ENCODE results near the gene GJA1.

DNA sequence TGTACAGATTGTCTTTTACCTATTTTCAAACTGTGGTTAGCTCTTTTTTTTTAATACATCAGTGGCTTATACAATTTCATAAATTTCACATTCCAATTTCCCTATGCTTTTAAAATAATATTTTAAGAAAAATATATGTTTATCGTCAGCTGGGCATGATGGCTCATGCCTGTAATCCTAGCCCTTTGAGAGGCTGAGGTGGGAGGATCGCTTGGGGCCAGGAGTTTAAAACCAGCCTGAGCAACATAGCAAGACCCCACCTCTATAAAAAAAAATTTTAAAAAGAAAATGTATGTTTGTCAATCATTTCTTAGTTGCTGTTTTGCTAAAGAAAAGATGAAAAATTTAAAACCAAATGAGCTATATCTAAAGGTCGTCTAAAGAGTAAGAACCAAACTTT lies 3.4 kb downstream of the GJA1 start:
- TF ChIP-seq, protein P1, sequence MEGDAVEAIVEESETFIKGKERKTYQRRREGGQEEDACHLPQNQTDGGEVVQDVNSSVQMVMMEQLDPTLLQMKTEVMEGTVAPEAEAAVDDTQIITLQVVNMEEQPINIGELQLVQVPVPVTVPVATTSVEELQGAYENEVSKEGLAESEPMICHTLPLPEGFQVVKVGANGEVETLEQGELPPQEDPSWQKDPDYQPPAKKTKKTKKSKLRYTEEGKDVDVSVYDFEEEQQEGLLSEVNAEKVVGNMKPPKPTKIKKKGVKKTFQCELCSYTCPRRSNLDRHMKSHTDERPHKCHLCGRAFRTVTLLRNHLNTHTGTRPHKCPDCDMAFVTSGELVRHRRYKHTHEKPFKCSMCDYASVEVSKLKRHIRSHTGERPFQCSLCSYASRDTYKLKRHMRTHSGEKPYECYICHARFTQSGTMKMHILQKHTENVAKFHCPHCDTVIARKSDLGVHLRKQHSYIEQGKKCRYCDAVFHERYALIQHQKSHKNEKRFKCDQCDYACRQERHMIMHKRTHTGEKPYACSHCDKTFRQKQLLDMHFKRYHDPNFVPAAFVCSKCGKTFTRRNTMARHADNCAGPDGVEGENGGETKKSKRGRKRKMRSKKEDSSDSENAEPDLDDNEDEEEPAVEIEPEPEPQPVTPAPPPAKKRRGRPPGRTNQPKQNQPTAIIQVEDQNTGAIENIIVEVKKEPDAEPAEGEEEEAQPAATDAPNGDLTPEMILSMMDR (IDR thresholded peaks at IDR 0.05) = no peak
- TF ChIP-seq POLR2A (IDR thresholded peaks at IDR 0.05) = no peak

Measured in right lobe of liver (tissue), 4 donors.